ENCODE results near the gene TBC1D21. TPM values are rescaled to one million over a fixed set of nuclear protein-coding genes. Genes with fewer than 3 reads are reported as not detected.

TBC1D21 gene
- total RNA-seq, 4 donors from 2014 or later = not detected

DNA sequence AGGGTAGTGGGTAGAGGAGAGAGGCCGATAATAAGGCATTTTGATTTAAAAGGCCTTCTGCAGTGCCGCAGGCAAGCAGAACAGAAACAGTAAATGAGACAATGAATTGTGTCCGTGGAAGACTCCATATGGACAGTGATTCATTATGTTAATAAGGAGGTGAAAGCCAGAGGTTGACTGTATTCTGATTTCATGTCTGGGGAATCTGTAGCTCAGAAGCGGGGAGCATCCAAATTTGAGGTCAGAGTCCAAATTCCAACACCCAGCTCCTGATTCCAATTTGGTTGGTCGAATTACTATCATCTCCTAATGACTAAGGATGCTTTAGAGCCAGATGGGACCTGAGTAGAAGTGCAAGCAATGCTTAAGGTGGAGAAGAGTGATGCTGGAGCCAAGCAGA, 1.0 kb upstream of the TBC1D21 start:
- H3K27ac ChIP-seq = no peak overlapping the region
- intact Hi-C loops (cut with DNase I) = no loop called here
- WGBS, 2 donors = 56 to 62% methylated on average over 5 of the region's 5 CpGs
- peaks cover 0 to 60% (median 0%) of the 10 kb centered on the region in 4 donors for H3K27me3 ChIP-seq
- no peaks in the 10 kb centered on the region for H3K4me1 ChIP-seq
- H3K9me3 ChIP-seq = no peaks in the 10 kb centered on the region
- no peak for DNase-seq
- no peaks in the 10 kb centered on the region for H3K36me3 ChIP-seq
- TF ChIP-seq, protein P1, sequence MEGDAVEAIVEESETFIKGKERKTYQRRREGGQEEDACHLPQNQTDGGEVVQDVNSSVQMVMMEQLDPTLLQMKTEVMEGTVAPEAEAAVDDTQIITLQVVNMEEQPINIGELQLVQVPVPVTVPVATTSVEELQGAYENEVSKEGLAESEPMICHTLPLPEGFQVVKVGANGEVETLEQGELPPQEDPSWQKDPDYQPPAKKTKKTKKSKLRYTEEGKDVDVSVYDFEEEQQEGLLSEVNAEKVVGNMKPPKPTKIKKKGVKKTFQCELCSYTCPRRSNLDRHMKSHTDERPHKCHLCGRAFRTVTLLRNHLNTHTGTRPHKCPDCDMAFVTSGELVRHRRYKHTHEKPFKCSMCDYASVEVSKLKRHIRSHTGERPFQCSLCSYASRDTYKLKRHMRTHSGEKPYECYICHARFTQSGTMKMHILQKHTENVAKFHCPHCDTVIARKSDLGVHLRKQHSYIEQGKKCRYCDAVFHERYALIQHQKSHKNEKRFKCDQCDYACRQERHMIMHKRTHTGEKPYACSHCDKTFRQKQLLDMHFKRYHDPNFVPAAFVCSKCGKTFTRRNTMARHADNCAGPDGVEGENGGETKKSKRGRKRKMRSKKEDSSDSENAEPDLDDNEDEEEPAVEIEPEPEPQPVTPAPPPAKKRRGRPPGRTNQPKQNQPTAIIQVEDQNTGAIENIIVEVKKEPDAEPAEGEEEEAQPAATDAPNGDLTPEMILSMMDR (IDR thresholded peaks at IDR 0.05) = no peak
- TF ChIP-seq POLR2A (IDR thresholded peaks at IDR 0.05) = no peak
- H3K4me3 ChIP-seq = no peak overlapping the region

DNA sequence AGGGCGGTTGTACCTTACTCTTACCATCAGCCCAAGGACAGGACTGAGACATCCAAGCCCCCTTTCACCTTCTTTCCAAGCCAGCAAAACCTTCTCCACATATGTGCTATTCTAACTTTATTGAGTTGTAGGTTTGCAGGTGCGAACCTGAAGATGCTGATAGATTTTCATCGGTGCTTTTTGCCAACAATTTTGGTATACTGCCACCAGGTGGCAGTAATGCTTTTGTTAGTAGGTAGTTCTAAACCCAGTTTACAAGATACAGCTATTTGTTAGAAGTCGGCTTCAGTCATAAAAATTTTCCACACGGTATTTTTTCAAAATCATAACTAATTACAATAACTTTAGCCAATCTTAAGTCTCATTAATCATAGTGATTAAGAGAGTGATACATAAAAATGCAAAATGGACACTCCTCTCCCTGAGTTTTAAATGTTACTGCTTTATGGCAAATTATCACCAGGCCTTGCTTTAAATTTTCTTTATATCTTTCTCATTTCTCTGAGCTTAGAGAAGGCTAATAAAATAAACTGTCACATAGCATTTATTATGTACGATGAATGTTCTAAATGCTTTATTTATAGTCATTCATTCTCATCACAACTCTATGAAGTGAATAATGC, 636 bp downstream of the TBC1D21 start:
- DNase-seq = no peak
- Histone ChIP-seq H3K4me3 (no peak overlapping the region), H3K4me1 (no peaks in the 10 kb centered on the region), H3K27ac (no peak overlapping the region), H3K9me3 (no peaks in the 10 kb centered on the region), H3K27me3 (peaks cover 0 to 44% (median 0%) of the 10 kb centered on the region in 4 donors), H3K36me3 (no peaks in the 10 kb centered on the region)
- intact Hi-C loops (cut with DNase I) = no loop called here
- 27 to 33% methylated on average over 6 of the region's 6 CpGs for WGBS, 2 donors
- TF ChIP-seq, protein P1 (IDR thresholded peaks at IDR 0.05) = peak in 5 of 6 experiments; percentile 44 to 66 (median 61)
- TF ChIP-seq POLR2A (IDR thresholded peaks at IDR 0.05) = no peak

DNA sequence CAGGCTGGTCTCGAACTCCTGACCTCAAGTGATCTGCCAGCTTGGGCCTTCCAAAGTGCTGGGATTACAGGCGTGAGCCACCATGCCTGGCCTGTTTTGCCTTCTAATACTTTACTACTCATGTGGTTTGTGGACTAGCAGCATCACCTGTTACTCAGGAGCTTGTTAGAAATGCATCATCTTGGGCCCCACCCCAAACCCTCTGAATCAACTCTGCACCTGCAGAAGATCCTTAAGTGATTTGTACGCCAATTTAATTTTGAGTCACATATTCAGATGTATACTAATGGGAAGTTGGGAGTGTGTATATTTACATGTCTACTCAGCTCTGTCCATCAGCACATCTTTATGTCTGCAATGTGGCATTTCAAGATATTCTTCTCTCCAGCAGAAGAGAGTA, 6.1 kb downstream of the TBC1D21 start:
- H3K9me3 ChIP-seq = no peaks in the 10 kb centered on the region
- 53 to 67% methylated on average over 3 of the region's 3 CpGs for WGBS, 2 donors
- DNase-seq = no peak
- H3K36me3 ChIP-seq = no peaks in the 10 kb centered on the region
- H3K4me3 ChIP-seq = no peak overlapping the region
- TF ChIP-seq, protein P1 (IDR thresholded peaks at IDR 0.05) = no peak
- no peak for TF ChIP-seq POLR2A (IDR thresholded peaks at IDR 0.05)
- H3K4me1 ChIP-seq = no peaks in the 10 kb centered on the region
- H3K27me3 ChIP-seq = peaks cover 0 to 27% (median 0%) of the 10 kb centered on the region in 4 donors
- intact Hi-C loops (cut with DNase I) = no loop called here
- no peak overlapping the region for H3K27ac ChIP-seq

DNA sequence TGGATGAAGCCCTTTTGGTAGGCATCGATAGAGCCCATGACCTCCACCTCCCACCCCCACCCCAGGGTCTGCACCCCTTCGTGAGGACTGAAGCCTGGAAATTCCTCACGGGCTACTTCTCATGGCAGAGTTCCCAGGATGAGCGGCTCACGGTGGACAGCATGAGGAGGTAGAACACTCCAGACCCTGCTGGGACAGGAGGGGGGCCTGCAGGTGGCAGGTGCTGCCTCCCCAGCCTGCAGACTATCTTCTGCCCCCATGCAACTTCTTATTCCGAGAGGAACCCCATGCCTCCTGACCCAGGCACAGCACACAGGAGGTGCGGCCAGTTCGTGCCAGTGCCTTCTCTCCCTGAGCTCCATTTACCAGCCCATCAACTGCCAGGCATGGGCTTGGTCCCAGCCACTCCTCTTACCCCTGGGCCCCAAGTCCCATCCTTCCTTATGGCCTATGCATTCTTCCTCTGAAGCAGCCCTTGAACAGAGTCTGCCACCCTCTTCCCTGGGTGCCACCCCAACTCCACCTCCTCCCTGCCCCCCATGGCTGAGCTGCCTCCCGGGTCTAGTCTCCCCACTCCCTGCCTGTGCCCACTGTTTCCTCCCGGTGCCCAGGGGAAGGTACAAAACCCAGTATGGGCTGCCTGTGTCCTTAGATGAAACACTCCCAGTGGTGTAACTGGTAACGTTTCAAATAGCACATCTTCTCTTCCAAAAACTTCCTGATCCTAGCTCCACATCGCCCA, 8.4 kb downstream of the TBC1D21 start:
- 71 to 72% methylated on average over 7 to 10 of the region's 12 CpGs for WGBS, 2 donors
- no peaks in the 10 kb centered on the region for H3K9me3 ChIP-seq
- H3K27ac ChIP-seq = no peak overlapping the region
- peaks cover 0 to 40% (median 0%) of the 10 kb centered on the region in 4 donors for H3K27me3 ChIP-seq
- intact Hi-C loops (cut with DNase I) = no loop called here
- TF ChIP-seq POLR2A (IDR thresholded peaks at IDR 0.05) = no peak
- TF ChIP-seq, protein P1 (IDR thresholded peaks at IDR 0.05) = no peak
- no peaks in the 10 kb centered on the region for H3K4me1 ChIP-seq
- no peaks in the 10 kb centered on the region for H3K36me3 ChIP-seq
- DNase-seq = no peak
- no peak overlapping the region for H3K4me3 ChIP-seq

DNA sequence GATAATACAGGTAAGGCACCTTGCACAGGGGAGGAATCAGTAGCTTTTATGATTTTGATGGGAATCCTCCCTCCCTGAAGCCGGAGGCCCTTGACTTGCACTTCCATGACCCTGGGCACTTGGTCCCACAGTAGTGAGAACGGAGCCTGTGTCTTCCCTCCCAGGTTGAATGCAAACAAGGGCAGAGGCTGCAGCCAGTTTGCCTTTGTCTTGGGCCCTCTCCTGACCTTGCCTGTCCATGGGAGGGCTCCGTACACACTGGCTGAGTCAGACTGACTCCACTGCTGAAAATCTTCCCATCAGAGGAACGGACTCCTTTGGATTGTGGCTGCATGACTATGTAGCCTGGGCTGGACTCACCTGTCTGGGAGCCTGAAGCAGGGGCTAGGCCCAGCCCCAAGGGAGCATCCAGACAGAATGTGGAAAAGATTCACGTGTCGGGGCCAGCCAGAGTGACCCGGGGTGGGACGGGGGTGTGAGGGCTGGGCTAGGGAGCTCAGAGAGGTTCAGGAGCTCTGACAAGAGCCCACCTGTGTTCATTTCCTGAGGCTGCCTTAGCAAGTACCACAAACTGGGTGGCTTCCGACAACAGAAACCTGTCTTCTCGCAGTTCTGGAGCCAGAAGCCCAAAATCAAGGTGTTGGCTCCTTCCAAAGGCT, 9.5 kb downstream of the TBC1D21 start:
- no peak for TF ChIP-seq POLR2A (IDR thresholded peaks at IDR 0.05)
- TF ChIP-seq, protein P1 (IDR thresholded peaks at IDR 0.05) = no peak
- Histone ChIP-seq H3K4me1 (no peaks in the 10 kb centered on the region), H3K27me3 (peaks cover 0 to 51% (median 0%) of the 10 kb centered on the region in 4 donors), H3K9me3 (no peaks in the 10 kb centered on the region), H3K27ac (no peak overlapping the region), H3K4me3 (no peak overlapping the region), H3K36me3 (no peaks in the 10 kb centered on the region)
- 82 to 91% methylated on average over 3 to 6 of the region's 10 CpGs for WGBS, 2 donors
- intact Hi-C loops (cut with DNase I) = no loop called here
- no peak for DNase-seq
